H1 (cell line): ENCODE data around the gene ZRANB1. TPM values are rescaled to one million over a fixed set of nuclear protein-coding genes. Genes with fewer than 3 reads are reported as not detected.

Source experiments
- CTCF ChIA-PET: fragments of 300-600 bp; sonication (Branson Sonifier 250); formaldehyde crosslinking; loops from one replicate; lab custom pipeline; 2021; ENCODE audit not compliant: partially characterized antibody; lab: Charles Lee
- POLR2A ChIA-PET: fragments of 300-600 bp; sonication (Branson Sonifier 250); formaldehyde crosslinking; loops from one replicate; lab custom pipeline; 2021; ENCODE audit warnings: inconsistent platforms; ENCODE audit not compliant: partially characterized antibody; lab: Charles Lee
- DNase-seq, 2 experiments: peaks; one replicate each; pipeline versions ENCODE4 v3.0.0 to v3.0.0-alpha.2; 2010 to 2022; ENCODE audit warnings: low spot score in 2 of 2, low read depth in 1 of 2, mixed read lengths in 1 of 2
- FAIRE-seq: peaks from 2 replicates; lab custom pipeline; 2011; peaks lifted over from hg19 to GRCh38; lab: Jason Lieb, UNC
- H2AFZ ChIP-seq: 2 replicates; pipeline ENCODE4 v1.8.1; 2012; ENCODE audit warnings: low read length, inconsistent platforms
- H2AK5ac ChIP-seq: 2 replicates; pipeline ENCODE4 v1.6.1; 2013; ENCODE audit warnings: low read depth, low read length
- H2BK120ac ChIP-seq: replicated peaks from 2 replicates; pipeline ENCODE3; 2013; ENCODE audit warnings: low read depth, low read length, inconsistent platforms
- H2BK12ac ChIP-seq: 2 replicates; pipeline ENCODE4 v1.6.1; 2013; ENCODE audit warnings: low read depth, low read length
- H2BK15ac ChIP-seq: 2 replicates; pipeline ENCODE4 v1.6.1; 2013; ENCODE audit warnings: low read length
- H2BK20ac ChIP-seq: 2 replicates; pipeline ENCODE4 v1.6.1; 2013; ENCODE audit warnings: low read length
- H2BK5ac ChIP-seq: 2 replicates; pipeline ENCODE4 v1.6.1; 2013; ENCODE audit warnings: low read depth, low read length
- H3K14ac ChIP-seq: 2 replicates; pipeline ENCODE4 v1.6.1; 2013; ENCODE audit warnings: inconsistent platforms; ENCODE audit not compliant: insufficient read length
- H3K18ac ChIP-seq: 2 replicates; pipeline ENCODE4 v1.6.1; 2013; ENCODE audit warnings: low read length; ENCODE audit errors: extremely low read depth
- H3K23ac ChIP-seq: 2 replicates; pipeline ENCODE4 v1.6.1; 2013; ENCODE audit warnings: inconsistent platforms; ENCODE audit not compliant: insufficient read length
- H3K23me2 ChIP-seq: 2 replicates; pipeline ENCODE4 v1.6.1; 2013; ENCODE audit warnings: low read depth, low read length
- H3K27ac ChIP-seq: 2 replicates; pipeline ENCODE4 v1.6.1; 2011; ENCODE audit warnings: low read depth, low read length, inconsistent platforms
- H3K27me3 ChIP-seq, 4 experiments: replicated peaks in 1 of 4; 1 replicate in 1 of 4; 2 replicates in 3 of 4; pipeline versions ENCODE4 v1.6.1 to v1.8.1; 2011 to 2013; ENCODE audit warnings: low read length in 3 of 4, mild to moderate bottlenecking in 3 of 4, inconsistent platforms in 2 of 4, mixed read lengths in 2 of 4, moderate library complexity in 1 of 4; ENCODE audit not compliant: control insufficient read depth in 3 of 4, insufficient read depth in 3 of 4; ENCODE audit errors: extremely low read depth in 1 of 4
- H3K36me3 ChIP-seq, 4 experiments: 2 replicates each; pipeline versions ENCODE4 v1.6.1 to v1.8.1; 2011 to 2013; ENCODE audit warnings: mild to moderate bottlenecking in 4 of 4, low read length in 3 of 4, moderate library complexity in 2 of 4, control low read depth in 1 of 4, inconsistent platforms in 1 of 4; ENCODE audit not compliant: insufficient read depth in 4 of 4, control insufficient read depth in 2 of 4
- H3K4ac ChIP-seq: replicated peaks from 2 replicates; pipeline ENCODE3; 2013; ENCODE audit warnings: low read length, low read depth, mixed read lengths, inconsistent platforms; ENCODE audit not compliant: insufficient read length
- H3K4me1 ChIP-seq, 4 experiments: replicated peaks in 1 of 4; 1 replicate in 1 of 4; 2 replicates in 3 of 4; pipeline versions ENCODE4 v1.6.1 to v1.8.1; 2011 to 2013; ENCODE audit warnings: low read length in 3 of 4, inconsistent platforms in 2 of 4, mixed read lengths in 1 of 4; ENCODE audit not compliant: insufficient read depth in 4 of 4, control insufficient read depth in 3 of 4
- H3K4me2 ChIP-seq, 2 experiments: 2 replicates each; pipeline versions ENCODE4 v1.6.1 to v1.8.1; 2011 to 2013; ENCODE audit warnings: low read depth in 2 of 2, low read length in 2 of 2, control low read depth in 1 of 2, inconsistent platforms in 1 of 2, mild to moderate bottlenecking in 1 of 2; ENCODE audit not compliant: insufficient read depth in 1 of 2
- H3K4me3 ChIP-seq, 4 experiments: fragments of 200-600, 300-600 bp in 1 of 4; sonication (generic), shearing (Covaris generic), sonication (Bioruptor Twin) in 1 of 4; 2 replicates each; pipeline versions ENCODE4 v1.5.1 to v1.8.1; 2011 to 2016; ENCODE audit warnings: low read length in 4 of 4, low read depth in 3 of 4, control low read depth in 2 of 4, inconsistent platforms in 2 of 4, mild to moderate bottlenecking in 2 of 4, mixed read lengths in 1 of 4, moderate library complexity in 1 of 4; ENCODE audit not compliant: insufficient read depth in 2 of 4; ENCODE audit errors: extremely low read depth in 1 of 4
- H3K56ac ChIP-seq: replicated peaks from 2 replicates; pipeline ENCODE3; 2013; ENCODE audit warnings: low read depth, mild to moderate bottlenecking, mixed read lengths, low read length, inconsistent platforms; ENCODE audit not compliant: insufficient read length
- H3K79me1 ChIP-seq: 2 replicates; pipeline ENCODE4 v1.6.1; 2013; ENCODE audit warnings: low read depth, low read length, control low read depth
- H3K79me2 ChIP-seq, 2 experiments: 2 replicates each; pipeline versions ENCODE4 v1.6.1 to v1.8.1; 2012 to 2013; ENCODE audit warnings: low read length in 2 of 2, mild to moderate bottlenecking in 2 of 2, inconsistent platforms in 1 of 2; ENCODE audit not compliant: insufficient read depth in 2 of 2, control insufficient read depth in 1 of 2
- H3K9ac ChIP-seq, 4 experiments: replicated peaks in 1 of 4; 1 replicate in 1 of 4; 2 replicates in 3 of 4; pipeline versions ENCODE4 v1.6.1 to v1.8.1; 2011 to 2013; ENCODE audit warnings: low read depth in 3 of 4, low read length in 3 of 4, control low read depth in 2 of 4, mild to moderate bottlenecking in 2 of 4, moderate library complexity in 2 of 4, inconsistent platforms in 1 of 4; ENCODE audit errors: extremely low read depth in 1 of 4
- H3K9me3 ChIP-seq, 2 experiments: 2 replicates each; pipeline versions ENCODE4 v1.6.1 to v1.8.1; 2012 to 2013; ENCODE audit warnings: mild to moderate bottlenecking in 2 of 2, moderate library complexity in 2 of 2, control low read depth in 1 of 2, inconsistent platforms in 1 of 2, low read depth in 1 of 2, low read length in 1 of 2, mixed read lengths in 1 of 2; ENCODE audit not compliant: insufficient read depth in 2 of 2
- H4K20me1 ChIP-seq, 2 experiments: replicated peaks in 1 of 2; 2 replicates each; pipeline versions ENCODE3 to v1.8.1; 2011 to 2013; ENCODE audit warnings: inconsistent platforms in 2 of 2, low read length in 2 of 2, mild to moderate bottlenecking in 1 of 2; ENCODE audit not compliant: insufficient read depth in 2 of 2, control insufficient read depth in 1 of 2
- H4K5ac ChIP-seq: 2 replicates; pipeline ENCODE4 v1.6.1; 2013; ENCODE audit warnings: low read length, low read depth, mixed read lengths, inconsistent platforms; ENCODE audit not compliant: insufficient read length
- H4K8ac ChIP-seq: 2 replicates; pipeline ENCODE4 v1.8.0; 2013; ENCODE audit warnings: mild to moderate bottlenecking, moderate library complexity, low read length, inconsistent platforms; ENCODE audit not compliant: insufficient read depth; ENCODE audit errors: extremely low read depth
- H4K91ac ChIP-seq: replicated peaks from 2 replicates; pipeline ENCODE3; 2013; ENCODE audit warnings: low read length, mixed read lengths, inconsistent platforms; ENCODE audit not compliant: insufficient read length
- BACH1 ChIP-seq: IDR thresholded peaks from 2 replicates; pipeline ENCODE4 v1.6.1; 2012; ENCODE audit warnings: low read length, improper control_type of control experiment
- CEBPB ChIP-seq: IDR thresholded peaks from 2 replicates; pipeline ENCODE4 v1.6.1; 2012; ENCODE audit warnings: low read depth, low read length
- GTF2F1 ChIP-seq: IDR thresholded peaks from 2 replicates; pipeline ENCODE4 v1.6.1; 2012; ENCODE audit warnings: low read depth, low read length, improper control_type of control experiment, borderline replicate concordance
- HDAC2 ChIP-seq, 2 experiments: fragments of 300-600 bp in 1 of 2; sonication (generic) in 1 of 2; IDR thresholded peaks; 2 replicates each; pipeline ENCODE4 v1.6.1; 2011 to 2012; ENCODE audit warnings: low read depth in 2 of 2, low read length in 2 of 2, mild to moderate bottlenecking in 2 of 2, moderate library complexity in 2 of 2, borderline replicate concordance in 1 of 2, inconsistent platforms in 1 of 2
- KDM4A ChIP-seq: IDR thresholded peaks from one replicate; pipeline ENCODE4 v1.7.1; 2012; ENCODE audit warnings: low read depth, mild to moderate bottlenecking, moderate library complexity, low read length, inconsistent platforms; ENCODE audit not compliant: severe bottlenecking
- RBBP5 ChIP-seq: IDR thresholded peaks from 2 replicates; pipeline ENCODE4 v1.7.1; 2012; ENCODE audit warnings: low read depth, mild to moderate bottlenecking, inconsistent platforms, low read length, moderate library complexity, borderline replicate concordance
- RNF2 ChIP-seq: fragments of 200-900, 300-1000 bp; sonication (generic); IDR thresholded peaks from 2 replicates; pipeline ENCODE4 v1.7.1; 2016; ENCODE audit warnings: borderline replicate concordance, low read depth, mild to moderate bottlenecking, antibody characterized with exemption, low read length; ENCODE audit not compliant: poor library complexity, severe bottlenecking; ENCODE audit errors: missing control alignments
- RXRA ChIP-seq: IDR thresholded peaks from 2 replicates; pipeline ENCODE4 v1.6.1; 2011; ENCODE audit warnings: low read depth, mild to moderate bottlenecking, low read length, moderate library complexity; ENCODE audit not compliant: insufficient read depth
- SIX5 ChIP-seq: IDR thresholded peaks from 2 replicates; pipeline ENCODE4 v1.6.1; 2011; ENCODE audit warnings: mild to moderate bottlenecking, low read depth, low read length
- SP1 ChIP-seq: IDR thresholded peaks from 2 replicates; pipeline ENCODE4 v1.6.1; 2011; ENCODE audit warnings: low read depth, low read length
- SP2 ChIP-seq: IDR thresholded peaks from 2 replicates; pipeline ENCODE4 v1.6.1; 2012; ENCODE audit warnings: mild to moderate bottlenecking, low read length, inconsistent platforms
- SUZ12 ChIP-seq: fragments of 200-600 bp; sonication (generic); IDR thresholded peaks from 2 replicates; pipeline ENCODE4 v1.6.1; 2012; ENCODE audit warnings: mild to moderate bottlenecking, inconsistent platforms, low read length, moderate library complexity, mixed read lengths
- WGBS, 2 experiments: shearing (Covaris generic) in 1 of 2; methylation state at CpG; one replicate each; pipeline versions ENCODE4 v1.1.6 to v1.1.7; 2013 to 2015; ENCODE audit warnings: low lambda C conversion rate in 2 of 2, mixed read lengths in 2 of 2, inconsistent platforms in 1 of 2, low coverage in 1 of 2, missing lambda C conversion rate in 1 of 2; ENCODE audit not compliant: insufficient replicate concordance in 2 of 2, insufficient coverage in 1 of 2, insufficient read length in 1 of 2; ENCODE audit errors: extremely low coverage in 1 of 2, missing lambda C conversion rate in 1 of 2; 5-methylcytosine and 5-hydroxymethylcytosine counted together
- polyA plus RNA-seq, 7 experiments: library from polyadenylated mRNA; depleted of rRNA in 3 of 7; stranded (reverse) in 5 of 7; unstranded in 2 of 7; fragments of >200 nt in 5 of 7; fragments of 200-250 nt in 2 of 7; gene quantifications; 1 replicate in 5 of 7; 2 replicates in 1 of 7; 4 replicates in 1 of 7; pipeline versions ENCODE4 v1.2.1 to v1.2.3, GENCODE V29; 2011 to 2013; ENCODE audit warnings: missing spikeins in 2 of 7, mixed read lengths in 2 of 7
- total RNA-seq: library from RNA; stranded (reverse); fragmentation: NEBNext Ultra II Directional; extraction: Animal tissue kit (Norgen Biotek cat#: 25700); gene quantifications from 2 replicates; pipeline ENCODE4 v1.2.1, GENCODE V29; 2021

The ZRANB1 gene
- total and polyA plus RNA-seq, 2 of the 8 experiments (the other 6 are each of a cell fraction or from before 2014, with no cell fraction given), result 6.1 to 19.9 TPM

DNA sequence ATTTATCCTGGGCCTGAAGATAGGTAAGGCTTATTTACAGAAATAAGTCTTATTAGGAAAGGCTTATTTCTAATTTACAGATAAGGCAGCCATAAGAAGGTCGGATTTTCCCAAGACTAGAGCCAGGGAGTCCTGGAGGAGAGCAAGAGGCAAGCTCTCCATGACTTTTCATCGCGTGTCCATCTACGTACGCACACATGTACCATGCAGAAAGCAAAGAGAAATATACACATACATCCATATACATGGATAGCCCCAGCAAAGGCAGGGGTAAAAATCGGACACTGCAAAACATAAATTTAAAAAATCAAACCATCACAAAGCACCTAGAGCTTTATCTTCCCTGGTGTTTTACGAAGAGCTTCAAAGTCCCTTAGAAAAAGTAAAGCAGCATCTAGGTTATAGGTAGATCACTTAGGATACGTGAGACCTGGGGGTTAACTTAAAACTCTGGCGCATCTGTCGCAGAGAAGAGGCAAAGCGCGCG, 25.8 kb upstream of the ZRANB1 start:
- H2BK120ac ChIP-seq, result no peak overlapping the region
- peak overlapping the region; percentile 87 for H3K18ac ChIP-seq
- peak overlapping the region; percentile 99; the same call in 1 of the 2 replicates for H4K8ac ChIP-seq
- H3K4ac ChIP-seq, result peak overlapping the region; percentile 12
- peak overlapping the region; percentile 93 to 100 (median 97) for H3K4me3 ChIP-seq
- no peak overlapping the region for H2BK20ac ChIP-seq
- peak overlapping the region; percentile 79 for H4K5ac ChIP-seq
- H2BK5ac ChIP-seq, result 0 out of 2 replicates have a peak overlapping the region, but pooled peaks have one; percentile 56
- no peak overlapping the region for H3K23ac ChIP-seq
- H3K4me1 ChIP-seq, result no peaks in the 10 kb centered on the region
- no peaks in the 10 kb centered on the region for H3K36me3 ChIP-seq
- no peak for FAIRE-seq
- peaks cover 6 to 14% of the 10 kb centered on the region in 2 experiments for H4K20me1 ChIP-seq
- H3K23me2 ChIP-seq, result peaks cover 7% of the 10 kb centered on the region; the same call in 1 of the 2 replicates
- no peak overlapping the region for H2BK12ac ChIP-seq
- ChIA-PET POLR2A (interaction anchor here (0.8 to 2.8 kb wide), 13 partner anchors 8 to 444 kb away, joined by 3 to 17 read pairs (median 4); no protein-coding TSS in a partner anchor), CTCF (interaction anchor here (1.3 kb wide), 1 partner anchor 16 kb away, joined by 5 read pairs; no protein-coding TSS in a partner anchor)
- DNase-seq, result no peak
- H3K9me3 ChIP-seq, result no peaks in the 10 kb centered on the region
- no peaks in the 10 kb centered on the region for H3K79me1 ChIP-seq
- H2BK15ac ChIP-seq, result no peak overlapping the region
- H2AK5ac ChIP-seq, result no peak overlapping the region
- no peak overlapping the region for H3K14ac ChIP-seq
- H3K4me2 ChIP-seq, result peak overlapping the region; percentile 91
- peaks cover 25 to 43% of the 10 kb centered on the region in 2 experiments for H3K79me2 ChIP-seq
- peak overlapping the region; percentile 85 for H4K91ac ChIP-seq
- H3K9ac ChIP-seq, result peak overlapping the region; percentile 91 to 92 (median 92)
- H3K56ac ChIP-seq, result peak overlapping the region; percentile 53
- H3K27me3 ChIP-seq, result no peaks in the 10 kb centered on the region
- peak overlapping the region; percentile 82 for H3K27ac ChIP-seq
- 4% methylated on average over 13 of the region's 13 CpGs; no CpG with 5 or more reads in 1 of the 2 experiments for WGBS, 2 experiments
- no peak overlapping the region; the same call in 1 of the 2 replicates for H2AFZ ChIP-seq
- TF ChIP-seq HDAC2 (IDR thresholded peaks at IDR 0.05; ENCODE audit: borderline replicate concordance in 1 of 2, low read depth in 2 of 2, low read length in 2 of 2) (no peak), SUZ12 (no peak), RXRA (no peak), KDM4A (no peak), RNF2 (no peak), GTF2F1 (no peak), CEBPB (no peak), BACH1 (no peak), RBBP5 (no peak), SP1 (no peak), SP2 (no peak), SIX5 (no peak)
